H54 (cell line): ENCODE data around the gene MACROD1.

Experiments used
- DNase-seq: peaks from one replicate; pipeline ENCODE4 v3.0.0; 2011; ENCODE audit warnings: low spot score, mixed read lengths; ENCODE audit not compliant: insufficient read length
- FAIRE-seq: peaks from 3 replicates; lab custom pipeline; 2011; peaks lifted over from hg19 to GRCh38; lab: Jason Lieb, UNC
- POLR2A ChIP-seq: IDR thresholded peaks from 2 replicates; pipeline ENCODE4 v1.6.1; 2011; ENCODE audit warnings: low read depth, mild to moderate bottlenecking, low read length

The MACROD1 gene

DNA sequence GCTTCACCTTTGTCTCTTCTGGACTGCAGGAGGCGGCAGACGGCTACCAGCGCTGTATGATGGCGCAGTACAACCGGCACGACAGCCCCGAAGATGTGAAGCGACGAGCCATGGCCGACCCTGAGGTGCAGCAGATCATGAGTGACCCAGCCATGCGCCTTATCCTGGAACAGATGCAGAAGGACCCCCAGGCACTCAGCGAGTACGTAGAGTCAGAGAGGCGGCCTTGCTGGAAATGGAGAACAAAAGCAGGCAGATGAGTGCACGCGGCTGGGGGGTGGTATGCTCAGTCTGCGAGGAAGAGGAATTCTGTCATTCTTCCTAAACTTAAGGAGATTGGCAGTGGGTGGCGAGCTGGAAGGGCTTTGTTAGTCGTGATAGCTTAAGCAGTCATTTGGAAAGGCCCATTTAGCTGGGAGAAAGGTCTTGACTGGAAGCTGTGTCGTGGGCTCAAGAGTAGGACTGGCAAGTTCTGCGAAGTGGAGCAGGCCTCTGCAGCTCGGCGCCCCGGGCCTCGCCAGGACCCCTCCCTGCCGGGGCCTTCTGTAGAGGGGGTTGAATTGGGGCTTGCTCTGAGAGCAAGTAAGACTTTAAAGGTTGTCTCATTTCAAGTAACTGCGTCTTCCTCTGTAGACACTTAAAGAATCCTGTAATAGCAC, 37.6 kb upstream of the MACROD1 start:
- DNase-seq: no peak
- FAIRE-seq: no peak
- no peak for TF ChIP-seq POLR2A

DNA sequence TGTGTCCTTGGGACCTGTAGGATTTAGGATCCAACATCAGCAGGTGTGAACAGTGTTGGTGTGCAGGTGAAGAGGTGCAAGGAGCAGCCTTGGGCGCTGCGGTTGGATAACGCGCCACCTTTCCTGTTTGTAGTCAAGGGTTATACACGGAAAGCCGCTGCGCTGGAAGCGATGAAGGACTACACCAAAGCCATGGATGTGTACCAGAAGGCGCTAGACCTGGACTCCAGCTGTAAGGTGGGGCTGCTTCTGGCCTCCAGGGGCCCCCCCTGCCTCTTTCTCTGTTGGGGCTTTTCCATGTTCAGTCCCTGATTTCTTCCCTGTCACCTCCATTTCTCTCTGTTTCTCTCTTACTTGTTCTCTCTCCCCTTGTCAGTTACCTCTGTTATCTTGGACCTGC, 37.1 kb upstream of the MACROD1 start:
- TF ChIP-seq POLR2A: no peak
- no peak for FAIRE-seq
- DNase-seq: no peak

DNA sequence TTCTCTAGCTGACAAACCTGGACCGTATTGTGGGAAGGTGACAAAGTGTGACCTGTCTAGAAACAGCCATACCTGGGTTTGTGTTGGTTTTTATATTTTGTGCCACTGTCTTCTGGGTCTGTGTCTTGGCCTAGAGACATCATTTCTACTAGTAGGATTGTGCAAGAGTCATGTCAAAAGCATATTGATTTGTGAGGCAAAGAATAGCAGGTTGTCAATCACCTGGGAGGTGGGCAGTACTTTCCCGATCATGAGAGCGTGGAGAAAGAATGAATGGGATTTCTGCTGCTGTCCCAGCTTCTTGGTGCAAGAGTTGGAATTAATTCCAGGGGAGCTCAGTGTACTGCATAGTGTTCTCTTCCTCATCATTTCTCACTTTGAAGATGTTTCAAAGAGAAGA, 35.6 kb upstream of the MACROD1 start:
- no peak for DNase-seq
- no peak for TF ChIP-seq POLR2A
- FAIRE-seq: no peak

DNA sequence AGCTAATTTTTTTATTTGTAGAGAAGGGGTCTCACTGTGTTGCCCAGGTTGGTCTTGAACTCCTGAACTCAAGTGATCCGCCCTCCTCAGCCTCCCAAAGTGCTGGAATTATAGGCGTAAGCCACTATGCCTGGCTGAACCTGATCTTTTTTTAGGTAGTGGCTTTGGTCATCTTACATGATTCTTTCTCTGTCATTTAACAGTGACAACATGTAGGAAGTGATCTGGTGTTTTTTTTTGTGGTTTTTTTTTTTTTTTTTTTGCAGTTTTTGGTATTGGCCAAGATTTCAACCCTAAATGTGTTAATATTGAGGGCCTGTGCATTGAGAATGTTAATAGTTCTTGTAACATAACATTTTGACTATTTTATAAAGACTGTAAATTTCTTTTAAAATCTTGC, 32.6 kb upstream of the MACROD1 start:
- TF ChIP-seq POLR2A: no peak
- no peak for FAIRE-seq
- no peak for DNase-seq

DNA sequence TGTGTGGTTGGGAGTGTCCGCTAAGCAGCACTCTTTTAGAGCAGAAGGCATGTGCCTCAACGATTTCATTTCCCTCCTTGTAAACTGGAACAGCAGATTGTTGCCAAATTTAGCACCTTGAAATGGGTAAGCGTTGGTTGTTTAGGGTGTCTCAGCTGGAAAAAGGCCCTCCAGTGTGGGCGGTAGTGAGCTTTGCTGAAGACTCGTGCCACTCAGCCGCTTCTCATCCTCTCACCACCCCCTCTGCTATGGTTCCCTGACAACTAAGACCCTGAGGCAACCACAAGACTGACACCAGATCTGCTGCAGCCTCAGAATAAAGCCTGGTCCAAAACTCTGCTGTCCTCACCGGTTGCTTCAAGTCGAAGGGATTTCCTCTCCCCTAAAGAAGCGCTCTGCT, 30.7 kb upstream of the MACROD1 start:
- DNase-seq (no peak), FAIRE-seq (no peak)
- TF ChIP-seq POLR2A: no peak

DNA sequence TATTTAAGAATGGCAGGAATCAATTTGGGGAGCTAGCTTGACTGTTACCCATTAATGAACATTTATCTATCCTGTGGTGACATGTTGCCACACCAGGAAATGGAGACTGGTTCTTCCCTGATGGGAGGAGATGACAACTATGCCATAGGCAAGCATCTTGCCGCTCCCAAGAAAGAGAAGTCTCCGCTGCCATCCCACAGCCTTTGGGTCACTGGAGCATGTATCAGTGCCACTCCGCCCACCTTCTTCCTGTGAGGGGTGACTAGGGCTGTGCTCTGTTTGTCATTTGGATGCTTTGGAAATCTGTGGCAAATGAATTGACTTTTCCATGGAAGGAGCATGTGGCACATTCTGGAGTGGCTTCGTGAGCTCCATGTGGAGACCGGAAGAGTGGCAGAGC, 26.5 kb upstream of the MACROD1 start:
- FAIRE-seq (no peak), DNase-seq (no peak)
- no peak for TF ChIP-seq POLR2A

DNA sequence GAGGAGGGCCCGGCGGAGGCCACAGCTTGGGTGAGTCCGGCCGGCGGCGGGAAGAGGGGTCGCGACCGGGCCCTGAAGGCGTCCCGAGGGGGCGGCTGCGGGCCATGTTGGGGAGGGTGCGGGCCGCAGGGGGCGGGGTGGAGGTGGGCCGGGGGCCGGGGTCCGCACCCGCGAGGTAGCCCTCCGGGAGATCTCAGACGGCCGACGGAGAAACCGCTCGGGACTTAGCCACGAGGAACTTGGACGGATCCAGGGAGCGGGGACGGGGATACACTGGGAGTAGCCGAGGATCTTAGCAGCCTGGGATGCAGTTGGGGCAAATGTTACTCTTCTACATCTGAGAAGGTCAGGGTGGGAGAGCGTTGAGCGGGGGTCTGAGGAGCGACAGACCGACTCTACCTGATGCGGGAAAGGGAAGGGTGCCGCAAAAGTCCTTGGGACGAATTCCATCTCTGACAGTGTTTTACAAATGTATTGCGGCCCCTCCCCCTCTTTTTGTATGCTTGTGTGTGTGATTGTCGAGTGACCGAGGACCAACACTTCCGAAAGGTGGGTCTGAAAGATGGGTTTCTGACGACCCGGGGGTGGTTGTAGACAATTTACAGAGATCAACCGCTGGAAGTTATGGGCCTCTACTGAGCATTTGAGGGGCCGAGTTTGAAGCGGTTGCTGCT, 20.7 kb upstream of the MACROD1 start:
- TF ChIP-seq POLR2A: no peak
- DNase-seq: no peak
- FAIRE-seq: no peak

DNA sequence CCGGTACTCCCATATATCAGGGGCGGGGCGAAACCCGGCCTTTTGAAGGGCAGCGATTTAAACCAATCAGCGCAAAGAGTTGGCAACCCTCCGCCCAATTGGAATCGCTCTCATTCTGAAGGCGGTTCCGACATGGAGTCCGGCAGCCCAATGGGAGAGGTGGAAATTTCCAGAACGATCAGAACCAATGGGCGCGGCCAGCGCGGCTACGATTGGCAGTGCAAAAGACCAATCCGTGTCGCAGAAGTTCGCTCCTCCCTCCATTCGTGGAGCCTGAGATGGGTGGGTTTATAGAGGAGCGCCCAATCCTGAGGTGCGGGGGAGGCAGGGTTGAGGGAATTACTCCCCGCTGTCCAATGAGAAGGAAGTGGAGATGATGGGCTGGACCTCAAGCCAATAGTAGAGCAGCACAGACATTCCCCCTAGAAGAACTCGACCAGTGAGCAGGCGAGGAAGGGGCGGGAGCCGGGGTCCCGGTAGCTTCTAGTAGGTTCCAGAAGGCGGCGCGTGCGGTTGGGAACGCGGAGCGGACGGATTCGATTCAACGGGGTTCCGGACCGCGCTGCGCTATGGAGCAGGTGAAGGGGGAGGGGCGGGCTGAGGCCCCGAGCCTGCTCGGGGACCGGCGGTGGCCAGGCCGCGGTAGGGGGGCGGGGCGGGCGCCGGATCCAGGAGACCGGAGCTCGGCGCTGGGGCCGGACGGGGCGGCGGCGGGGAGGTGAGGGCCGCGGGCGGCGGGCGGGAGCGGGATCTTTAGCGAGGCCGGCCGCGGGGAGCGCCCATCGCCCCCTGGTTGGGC, 20.0 kb upstream of the MACROD1 start, which contains the start of gene STIP1:
Gene STIP1, plus strand, starts transcription at position 479 of the 799 bp plus-strand sequence. Its CDS starts 91 bp downstream, at position 570.
- DNase-seq: peak; percentile 99
- peak; percentile 6 for FAIRE-seq
- TF ChIP-seq POLR2A: peak; percentile 83

DNA sequence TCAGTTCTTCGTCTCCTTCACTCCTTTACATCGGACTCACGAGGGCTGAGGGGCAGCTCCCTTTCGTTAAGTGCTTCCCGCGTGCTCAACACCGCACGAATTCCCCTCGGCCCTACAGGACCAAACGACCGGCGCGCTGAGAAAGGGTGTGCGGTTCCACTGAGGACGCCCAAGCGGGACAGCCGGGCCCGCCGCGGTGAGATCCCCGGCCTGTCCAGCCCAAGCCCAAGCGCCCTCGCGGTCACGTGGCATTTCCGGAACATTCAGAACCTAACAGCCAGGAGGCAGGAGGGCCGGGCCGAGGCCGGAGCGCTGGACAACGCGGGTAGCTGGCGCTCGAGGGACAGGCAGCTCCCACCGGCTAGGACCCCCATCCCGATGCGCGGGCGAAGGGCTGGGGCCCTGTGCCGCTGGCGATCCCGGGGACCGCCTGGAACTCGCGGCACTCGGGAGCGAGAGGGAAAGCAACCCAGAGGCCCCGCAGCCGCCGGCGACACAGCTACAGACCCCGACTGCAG, 19.3 kb upstream of the MACROD1 start:
- DNase-seq (no peak), FAIRE-seq (no peak)
- TF ChIP-seq POLR2A: peak; percentile 98

DNA sequence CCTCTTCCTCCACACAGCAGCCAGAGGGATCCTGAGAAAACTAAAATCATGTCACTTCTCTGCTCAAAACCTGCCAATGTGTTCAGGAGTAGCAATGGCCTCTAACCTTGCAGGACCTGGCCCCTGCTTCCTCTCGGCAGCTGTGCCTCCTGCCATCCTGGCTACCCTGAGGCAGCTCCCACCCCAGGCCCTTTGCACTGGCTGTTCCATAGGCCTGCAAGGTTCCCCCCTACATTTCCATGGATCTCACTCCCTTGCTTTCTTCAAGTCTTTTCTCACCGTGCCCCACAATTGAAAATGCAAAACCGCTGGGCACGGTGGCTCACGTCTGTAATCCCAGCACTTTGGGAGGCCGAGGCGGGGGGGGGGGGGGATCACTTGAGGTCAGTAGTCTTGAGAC, 18.0 kb upstream of the MACROD1 start:
- DNase-seq (no peak), FAIRE-seq (no peak)
- TF ChIP-seq POLR2A: no peak

DNA sequence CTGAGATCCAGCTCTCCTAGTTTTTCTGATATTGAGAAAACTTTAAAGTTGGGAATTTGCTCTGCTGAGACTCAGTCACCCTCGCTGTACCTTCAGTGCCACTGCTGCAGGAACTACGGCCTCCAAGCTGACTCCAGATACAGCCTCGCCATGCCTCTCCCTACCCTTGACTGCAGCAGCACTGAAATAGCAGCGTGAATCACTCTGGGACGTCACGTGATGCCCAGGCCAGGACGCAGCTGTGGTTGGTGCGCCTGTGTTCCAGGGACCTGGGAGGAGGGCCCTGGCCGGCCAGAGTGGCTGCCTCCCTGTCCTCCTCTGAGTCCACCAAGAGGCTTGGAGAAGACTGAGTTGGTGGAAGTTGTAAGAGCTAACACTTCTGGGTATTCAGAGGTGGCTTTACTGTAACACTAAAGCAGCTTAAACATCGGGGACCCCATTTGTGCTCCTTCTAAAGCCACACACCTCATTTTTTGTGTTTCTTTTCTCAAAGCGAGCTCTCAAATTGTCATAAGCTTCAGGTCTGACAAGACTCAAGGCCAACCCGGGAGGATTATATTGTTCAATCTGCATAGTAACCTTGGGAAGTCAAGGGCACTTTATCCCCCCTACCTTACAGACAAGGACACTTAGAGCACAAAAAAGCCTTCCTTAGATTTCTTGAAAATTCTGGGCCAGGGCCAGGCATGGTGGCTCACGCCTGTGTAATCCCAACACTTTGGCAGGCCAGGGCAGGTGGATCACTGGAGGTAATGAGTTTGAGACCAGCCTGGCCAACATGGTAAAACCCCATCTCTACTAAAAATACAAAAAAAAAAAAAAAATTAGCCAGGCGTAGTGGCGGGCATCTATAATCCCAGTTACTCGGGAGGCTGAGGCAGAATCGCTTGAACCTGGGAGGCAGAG, 15.8 kb upstream of the MACROD1 start:
- FAIRE-seq (peak; percentile 27), DNase-seq (peak; percentile 91)
- peak; percentile 93 for TF ChIP-seq POLR2A

DNA sequence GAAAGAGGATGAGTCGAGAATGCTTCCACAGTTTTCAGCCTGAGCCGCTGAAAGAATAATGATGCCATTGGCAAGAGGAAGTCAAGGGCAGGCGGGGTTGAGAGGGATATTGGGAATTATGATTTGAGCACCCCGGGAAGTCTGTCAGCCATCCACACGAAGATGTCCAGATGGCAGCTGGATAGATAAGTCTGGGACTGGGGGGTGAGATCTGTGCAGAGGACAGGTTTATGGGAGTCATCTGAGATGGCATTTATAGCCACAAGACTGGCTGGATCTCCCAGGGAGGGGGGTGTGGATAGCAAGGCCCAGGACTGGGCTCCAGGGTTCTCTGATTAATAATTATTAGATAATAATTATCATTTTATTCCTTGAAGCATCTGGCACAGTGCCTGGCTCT, 15.0 kb upstream of the MACROD1 start:
- TF ChIP-seq POLR2A: no peak
- FAIRE-seq: no peak
- no peak for DNase-seq
